H1 (cell line): ENCODE results near the gene ABCD4. TPM values are rescaled to one million over a fixed set of nuclear protein-coding genes. Genes with fewer than 3 reads are reported as not detected.

Source experiments
- CTCF ChIA-PET: fragments of 300-600 bp; sonication (Branson Sonifier 250); formaldehyde crosslinking; loops from one replicate; lab custom pipeline; 2021; ENCODE audit not compliant: partially characterized antibody; lab: Charles Lee
- POLR2A ChIA-PET: fragments of 300-600 bp; sonication (Branson Sonifier 250); formaldehyde crosslinking; loops from one replicate; lab custom pipeline; 2021; ENCODE audit warnings: inconsistent platforms; ENCODE audit not compliant: partially characterized antibody; lab: Charles Lee
- DNase-seq, 2 experiments: peaks; one replicate each; pipeline versions ENCODE4 v3.0.0 to v3.0.0-alpha.2; 2010 to 2022; ENCODE audit warnings: low spot score in 2 of 2, low read depth in 1 of 2, mixed read lengths in 1 of 2
- FAIRE-seq: peaks from 2 replicates; lab custom pipeline; 2011; peaks lifted over from hg19 to GRCh38; lab: Jason Lieb, UNC
- H2AFZ ChIP-seq: 2 replicates; pipeline ENCODE4 v1.8.1; 2012; ENCODE audit warnings: low read length, inconsistent platforms
- H2AK5ac ChIP-seq: 2 replicates; pipeline ENCODE4 v1.6.1; 2013; ENCODE audit warnings: low read depth, low read length
- H2BK120ac ChIP-seq: replicated peaks from 2 replicates; pipeline ENCODE3; 2013; ENCODE audit warnings: low read depth, low read length, inconsistent platforms
- H2BK12ac ChIP-seq: 2 replicates; pipeline ENCODE4 v1.6.1; 2013; ENCODE audit warnings: low read depth, low read length
- H2BK15ac ChIP-seq: 2 replicates; pipeline ENCODE4 v1.6.1; 2013; ENCODE audit warnings: low read length
- H2BK20ac ChIP-seq: 2 replicates; pipeline ENCODE4 v1.6.1; 2013; ENCODE audit warnings: low read length
- H2BK5ac ChIP-seq: 2 replicates; pipeline ENCODE4 v1.6.1; 2013; ENCODE audit warnings: low read depth, low read length
- H3K14ac ChIP-seq: 2 replicates; pipeline ENCODE4 v1.6.1; 2013; ENCODE audit warnings: inconsistent platforms; ENCODE audit not compliant: insufficient read length
- H3K18ac ChIP-seq: 2 replicates; pipeline ENCODE4 v1.6.1; 2013; ENCODE audit warnings: low read length; ENCODE audit errors: extremely low read depth
- H3K23ac ChIP-seq: 2 replicates; pipeline ENCODE4 v1.6.1; 2013; ENCODE audit warnings: inconsistent platforms; ENCODE audit not compliant: insufficient read length
- H3K23me2 ChIP-seq: 2 replicates; pipeline ENCODE4 v1.6.1; 2013; ENCODE audit warnings: low read depth, low read length
- H3K27ac ChIP-seq: 2 replicates; pipeline ENCODE4 v1.6.1; 2011; ENCODE audit warnings: low read depth, low read length, inconsistent platforms
- H3K27me3 ChIP-seq, 4 experiments: replicated peaks in 1 of 4; 1 replicate in 1 of 4; 2 replicates in 3 of 4; pipeline versions ENCODE4 v1.6.1 to v1.8.1; 2011 to 2013; ENCODE audit warnings: low read length in 3 of 4, mild to moderate bottlenecking in 3 of 4, inconsistent platforms in 2 of 4, mixed read lengths in 2 of 4, moderate library complexity in 1 of 4; ENCODE audit not compliant: control insufficient read depth in 3 of 4, insufficient read depth in 3 of 4; ENCODE audit errors: extremely low read depth in 1 of 4
- H3K36me3 ChIP-seq, 4 experiments: 2 replicates each; pipeline versions ENCODE4 v1.6.1 to v1.8.1; 2011 to 2013; ENCODE audit warnings: mild to moderate bottlenecking in 4 of 4, low read length in 3 of 4, moderate library complexity in 2 of 4, control low read depth in 1 of 4, inconsistent platforms in 1 of 4; ENCODE audit not compliant: insufficient read depth in 4 of 4, control insufficient read depth in 2 of 4
- H3K4ac ChIP-seq: replicated peaks from 2 replicates; pipeline ENCODE3; 2013; ENCODE audit warnings: low read length, low read depth, mixed read lengths, inconsistent platforms; ENCODE audit not compliant: insufficient read length
- H3K4me1 ChIP-seq, 4 experiments: replicated peaks in 1 of 4; 1 replicate in 1 of 4; 2 replicates in 3 of 4; pipeline versions ENCODE4 v1.6.1 to v1.8.1; 2011 to 2013; ENCODE audit warnings: low read length in 3 of 4, inconsistent platforms in 2 of 4, mixed read lengths in 1 of 4; ENCODE audit not compliant: insufficient read depth in 4 of 4, control insufficient read depth in 3 of 4
- H3K4me2 ChIP-seq, 2 experiments: 2 replicates each; pipeline versions ENCODE4 v1.6.1 to v1.8.1; 2011 to 2013; ENCODE audit warnings: low read depth in 2 of 2, low read length in 2 of 2, control low read depth in 1 of 2, inconsistent platforms in 1 of 2, mild to moderate bottlenecking in 1 of 2; ENCODE audit not compliant: insufficient read depth in 1 of 2
- H3K4me3 ChIP-seq, 4 experiments: fragments of 200-600, 300-600 bp in 1 of 4; sonication (generic), shearing (Covaris generic), sonication (Bioruptor Twin) in 1 of 4; 2 replicates each; pipeline versions ENCODE4 v1.5.1 to v1.8.1; 2011 to 2016; ENCODE audit warnings: low read length in 4 of 4, low read depth in 3 of 4, control low read depth in 2 of 4, inconsistent platforms in 2 of 4, mild to moderate bottlenecking in 2 of 4, mixed read lengths in 1 of 4, moderate library complexity in 1 of 4; ENCODE audit not compliant: insufficient read depth in 2 of 4; ENCODE audit errors: extremely low read depth in 1 of 4
- H3K56ac ChIP-seq: replicated peaks from 2 replicates; pipeline ENCODE3; 2013; ENCODE audit warnings: low read depth, mild to moderate bottlenecking, mixed read lengths, low read length, inconsistent platforms; ENCODE audit not compliant: insufficient read length
- H3K79me1 ChIP-seq: 2 replicates; pipeline ENCODE4 v1.6.1; 2013; ENCODE audit warnings: low read depth, low read length, control low read depth
- H3K79me2 ChIP-seq, 2 experiments: 2 replicates each; pipeline versions ENCODE4 v1.6.1 to v1.8.1; 2012 to 2013; ENCODE audit warnings: low read length in 2 of 2, mild to moderate bottlenecking in 2 of 2, inconsistent platforms in 1 of 2; ENCODE audit not compliant: insufficient read depth in 2 of 2, control insufficient read depth in 1 of 2
- H3K9ac ChIP-seq, 4 experiments: replicated peaks in 1 of 4; 1 replicate in 1 of 4; 2 replicates in 3 of 4; pipeline versions ENCODE4 v1.6.1 to v1.8.1; 2011 to 2013; ENCODE audit warnings: low read depth in 3 of 4, low read length in 3 of 4, control low read depth in 2 of 4, mild to moderate bottlenecking in 2 of 4, moderate library complexity in 2 of 4, inconsistent platforms in 1 of 4; ENCODE audit errors: extremely low read depth in 1 of 4
- H3K9me3 ChIP-seq, 2 experiments: 2 replicates each; pipeline versions ENCODE4 v1.6.1 to v1.8.1; 2012 to 2013; ENCODE audit warnings: mild to moderate bottlenecking in 2 of 2, moderate library complexity in 2 of 2, control low read depth in 1 of 2, inconsistent platforms in 1 of 2, low read depth in 1 of 2, low read length in 1 of 2, mixed read lengths in 1 of 2; ENCODE audit not compliant: insufficient read depth in 2 of 2
- H4K20me1 ChIP-seq, 2 experiments: replicated peaks in 1 of 2; 2 replicates each; pipeline versions ENCODE3 to v1.8.1; 2011 to 2013; ENCODE audit warnings: inconsistent platforms in 2 of 2, low read length in 2 of 2, mild to moderate bottlenecking in 1 of 2; ENCODE audit not compliant: insufficient read depth in 2 of 2, control insufficient read depth in 1 of 2
- H4K5ac ChIP-seq: 2 replicates; pipeline ENCODE4 v1.6.1; 2013; ENCODE audit warnings: low read length, low read depth, mixed read lengths, inconsistent platforms; ENCODE audit not compliant: insufficient read length
- H4K8ac ChIP-seq: 2 replicates; pipeline ENCODE4 v1.8.0; 2013; ENCODE audit warnings: mild to moderate bottlenecking, moderate library complexity, low read length, inconsistent platforms; ENCODE audit not compliant: insufficient read depth; ENCODE audit errors: extremely low read depth
- H4K91ac ChIP-seq: replicated peaks from 2 replicates; pipeline ENCODE3; 2013; ENCODE audit warnings: low read length, mixed read lengths, inconsistent platforms; ENCODE audit not compliant: insufficient read length
- POU5F1 ChIP-seq: IDR thresholded peaks from 2 replicates; pipeline ENCODE4 v1.6.1; 2011; ENCODE audit warnings: low read depth, mild to moderate bottlenecking, low read length, moderate library complexity
- RFX5 ChIP-seq: IDR thresholded peaks from 2 replicates; pipeline ENCODE4 v1.6.1; 2011; ENCODE audit warnings: low read depth, low read length, improper control_type of control experiment, borderline replicate concordance
- WGBS, 2 experiments: shearing (Covaris generic) in 1 of 2; methylation state at CpG; one replicate each; pipeline versions ENCODE4 v1.1.6 to v1.1.7; 2013 to 2015; ENCODE audit warnings: low lambda C conversion rate in 2 of 2, mixed read lengths in 2 of 2, inconsistent platforms in 1 of 2, low coverage in 1 of 2, missing lambda C conversion rate in 1 of 2; ENCODE audit not compliant: insufficient replicate concordance in 2 of 2, insufficient coverage in 1 of 2, insufficient read length in 1 of 2; ENCODE audit errors: extremely low coverage in 1 of 2, missing lambda C conversion rate in 1 of 2; 5-methylcytosine and 5-hydroxymethylcytosine counted together
- polyA plus RNA-seq, 7 experiments: library from polyadenylated mRNA; depleted of rRNA in 3 of 7; stranded (reverse) in 5 of 7; unstranded in 2 of 7; fragments of >200 nt in 5 of 7; fragments of 200-250 nt in 2 of 7; gene quantifications; 1 replicate in 5 of 7; 2 replicates in 1 of 7; 4 replicates in 1 of 7; pipeline versions ENCODE4 v1.2.1 to v1.2.3, GENCODE V29; 2011 to 2013; ENCODE audit warnings: missing spikeins in 2 of 7, mixed read lengths in 2 of 7
- total RNA-seq: library from RNA; stranded (reverse); fragmentation: NEBNext Ultra II Directional; extraction: Animal tissue kit (Norgen Biotek cat#: 25700); gene quantifications from 2 replicates; pipeline ENCODE4 v1.2.1, GENCODE V29; 2021

Gene ABCD4
- total and polyA plus RNA-seq, 2 of the 8 experiments (the other 6 are each of a cell fraction or from before 2014, with no cell fraction given), result 47.9 to 97.7 TPM

GRCh38 chr14:74325446-74325845, 22.7 kb upstream of the ABCD4 start:
- POLR2A ChIA-PET, result interaction anchor here (0.7 to 10.9 kb wide), 14 partner anchors 8 to 153 kb away, joined by 3 to 282 read pairs (median 8); partner anchors contain the start of genes ABCD4 and VRTN
- Histone ChIP-seq H3K14ac (no peak overlapping the region), H3K4me3 (peak overlapping the region in 1 of 4 experiments; percentile 45; a peak in 1 of 8 replicates), H2AFZ (no peak overlapping the region), H3K23me2 (peaks cover 6% of the 10 kb centered on the region), H3K9me3 (no peaks in the 10 kb centered on the region), H3K79me1 (no peaks in the 10 kb centered on the region), H2BK15ac (0 out of 2 replicates have a peak overlapping the region, but pooled peaks have one; percentile 16), H3K4ac (peak overlapping the region; percentile 88), H3K56ac (no peak overlapping the region), H2BK5ac (peak overlapping the region; percentile 100), H4K5ac (peak overlapping the region; percentile 60), H2BK120ac (peak overlapping the region; percentile 98), H3K27ac (peak overlapping the region; percentile 99), H3K23ac (no peak overlapping the region), H3K4me2 (peak overlapping the region; percentile 70 to 84; a peak in 3 of 4 replicates), H3K4me1 (peaks cover 16 to 22% (median 19%) of the 10 kb centered on the region in 4 experiments), H2AK5ac (peak overlapping the region; percentile 90), H3K18ac (peak overlapping the region; percentile 89), H2BK12ac (peak overlapping the region; percentile 100), H3K27me3 (no peaks in the 10 kb centered on the region), H4K91ac (peak overlapping the region; percentile 92), H2BK20ac (peak overlapping the region; percentile 98; the same call in 1 of the 2 replicates), H3K9ac (no peak overlapping the region; a peak in 5 of 7 replicates), H4K8ac (no peak overlapping the region), H4K20me1 (no peaks in the 10 kb centered on the region), H3K79me2 (no peaks in the 10 kb centered on the region), H3K36me3 (no peaks in the 10 kb centered on the region)
- CTCF ChIA-PET, result interaction anchor here (0.6 to 6.5 kb wide), 27 partner anchors 9 to 526 kb away, joined by 3 to 77 read pairs (median 4); partner anchors contain the start of genes ABCD4 and VRTN
- FAIRE-seq (no peak), DNase-seq (no peak)
- TF ChIP-seq RFX5 (no peak), POU5F1 (no peak)
- WGBS, 2 experiments, result 75% methylated on average over 3 of the region's 3 CpGs; no CpG with 5 or more reads in 1 of the 2 experiments
